Subcutaneous adipose tissue (tissue), 4 donors: ENCODE results near the gene IBA57. TPM values are rescaled to one million over a fixed set of nuclear protein-coding genes. Genes with fewer than 3 reads are reported as not detected.

Source experiments
- CTCF ChIP-seq: fragments of 450-650 bp; IDR thresholded peaks from one replicate; pipeline ENCODE4 v1.5.1; 2016; ENCODE audit warnings: low read depth, mild to moderate bottlenecking, control low read depth, antibody characterized with exemption, moderate library complexity
- total RNA-seq, 4 donors: library from RNA; depleted of rRNA; stranded (reverse); fragments of >200 nt; gene quantifications; one replicate each; pipeline ENCODE4 v1.1.0, GENCODE V29; 2016

The IBA57 gene
- total RNA-seq, 4 donors from 2014 or later = 2.8 to 9.0 (median 4.4) TPM

- TF ChIP-seq CTCF = no peak
Measured at GRCh38 chr1:228125185-228125584, 40.4 kb upstream of the IBA57 start.

- TF ChIP-seq CTCF = no peak
Measured at GRCh38 chr1:228131766-228132165, 33.8 kb upstream of the IBA57 start.

- no peak for TF ChIP-seq CTCF
Measured at GRCh38 chr1:228134591-228134990, 31.0 kb upstream of the IBA57 start.

- no peak for TF ChIP-seq CTCF
Measured at GRCh38 chr1:228136901-228137300, 28.7 kb upstream of the IBA57 start.

GRCh38 chr1:228139406-228139930, 26.1 kb upstream of the IBA57 start:
- no peak for TF ChIP-seq CTCF

GRCh38 chr1:228139931-228140723, 25.5 kb upstream of the IBA57 start, which contains the start of gene GUK1:
GUK1 (plus strand) TSS chr1:228140279; CDS start chr1:228140303, 24 bp downstream.
- TF ChIP-seq CTCF = no peak

- no peak for TF ChIP-seq CTCF
Measured at GRCh38 chr1:228140724-228141225, 24.8 kb upstream of the IBA57 start.
